Large intestine (tissue), 3 donors: Measurements from ENCODE around the gene PLXNA2. TPM values are rescaled to one million over a fixed set of nuclear protein-coding genes. Genes with fewer than 3 reads are reported as not detected.

Experiments
- DNase-seq, 2 donors: peaks; one replicate each; pipeline versions ENCODE4 v3.0.0 to v3.0.0-alpha.2; 2013
- H3K27ac ChIP-seq: one replicate; pipeline ENCODE4 v1.5.1; 2013; ENCODE audit warnings: low read length
- H3K27me3 ChIP-seq: 2 replicates; pipeline ENCODE4 v1.6.1; 2013; ENCODE audit warnings: low read length; ENCODE audit not compliant: control insufficient read depth, insufficient read depth
- H3K36me3 ChIP-seq: 2 replicates; pipeline ENCODE4 v1.6.1; 2013; ENCODE audit warnings: low read length; ENCODE audit not compliant: control insufficient read depth, insufficient read depth
- H3K4me1 ChIP-seq: one replicate; pipeline ENCODE4 v1.6.1; 2013; ENCODE audit warnings: low read length; ENCODE audit not compliant: control insufficient read depth, insufficient read depth
- H3K4me3 ChIP-seq: one replicate; pipeline ENCODE4 v1.5.1; 2013; ENCODE audit warnings: low read length
- H3K9me3 ChIP-seq: one replicate; pipeline ENCODE4 v1.6.1; 2013; ENCODE audit warnings: mild to moderate bottlenecking, low read depth, low read length, moderate library complexity; ENCODE audit not compliant: control insufficient read depth
- whole genome bisulfite sequencing: methylation state at CpG from one replicate; pipeline ENCODE4 v1.1.5; 2013; ENCODE audit warnings: low lambda C conversion rate; ENCODE audit not compliant: insufficient coverage; 5-methylcytosine and 5-hydroxymethylcytosine counted together
- polyA plus RNA-seq: library from polyadenylated mRNA; unstranded; fragments of 120-200 nt; gene quantifications from one replicate; pipeline ENCODE4 v1.2.1, GENCODE V29; 2013

Gene PLXNA2
- polyA plus RNA-seq, 1 donor: 11.7 TPM

DNA sequence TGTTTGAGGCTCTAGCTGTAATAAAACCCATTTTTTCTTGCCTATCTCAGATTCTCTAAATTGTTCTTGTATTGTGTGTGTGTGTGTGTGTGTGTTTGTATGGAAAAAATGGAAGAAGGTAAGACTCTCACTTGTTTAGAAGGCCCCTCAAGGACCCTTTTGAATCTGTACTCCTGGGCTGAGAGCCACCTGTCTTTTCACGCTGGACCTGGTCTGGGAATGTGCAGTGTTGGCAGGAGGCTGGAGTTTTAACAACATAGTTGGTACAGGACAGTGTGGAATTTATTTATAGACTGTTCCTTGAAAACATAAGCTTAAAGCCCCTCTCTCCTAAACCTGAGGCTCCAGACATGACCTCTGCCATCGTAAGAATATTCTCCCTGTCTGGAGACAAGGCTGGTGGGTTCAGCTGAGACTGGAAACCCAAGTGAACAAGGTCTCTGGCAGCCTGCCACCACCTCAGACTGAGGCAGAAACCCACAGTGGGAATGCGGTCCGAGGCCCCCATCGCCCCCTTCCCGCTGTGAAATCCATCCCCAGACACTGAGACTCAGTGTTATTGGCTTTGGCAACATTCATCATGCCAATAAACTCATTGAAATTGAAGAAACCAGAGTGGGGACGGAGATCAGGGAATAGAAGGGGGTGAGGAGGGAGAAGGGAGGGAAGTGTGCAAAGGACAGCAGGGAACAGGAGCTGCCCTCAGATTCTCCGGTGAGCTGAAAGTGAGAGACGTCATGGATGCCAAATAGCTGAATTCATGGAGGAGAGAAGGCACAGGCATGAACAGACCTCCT is 24.6 kb upstream of the PLXNA2 start:
- DNase-seq: no peak
- no peaks in the 10 kb centered on the region for H3K4me1 ChIP-seq
- no CpG with 5 or more reads among the region's 9 CpGs for WGBS

DNA sequence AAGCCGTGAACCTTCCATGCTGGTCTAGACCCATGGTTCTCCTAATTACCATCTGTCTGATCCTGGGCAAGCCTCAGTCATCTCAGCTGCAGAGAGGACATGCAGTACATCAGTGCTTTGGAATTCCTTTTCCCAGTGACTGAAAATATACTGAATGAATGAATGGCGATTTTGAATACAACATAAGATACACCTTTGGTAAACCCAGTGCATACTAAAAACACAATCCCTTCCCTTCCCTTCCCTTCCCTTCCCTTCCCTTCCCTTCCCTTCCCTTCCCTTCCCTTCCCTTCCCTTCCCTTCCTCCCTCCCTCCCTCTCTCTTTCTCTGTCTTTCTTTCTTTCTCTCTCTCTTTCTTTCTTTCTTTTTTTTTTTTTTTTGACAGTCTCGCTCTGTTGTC is 21.3 kb upstream of the PLXNA2 start:
- Histone ChIP-seq H3K4me1 (no peaks in the 10 kb centered on the region), H3K27ac (no peak overlapping the region), H3K4me3 (no peak overlapping the region), H3K36me3 (no peaks in the 10 kb centered on the region), H3K9me3 (no peaks in the 10 kb centered on the region), H3K27me3 (peaks cover 38% of the 10 kb centered on the region)
- WGBS: no CpG with 5 or more reads among the region's 3 CpGs
- no peak for DNase-seq

More for the DNA sequence above, 24.6 kb upstream of the PLXNA2 start:
- Histone ChIP-seq H3K4me3 (no peak overlapping the region), H3K36me3 (no peaks in the 10 kb centered on the region), H3K27me3 (peaks cover 45% of the 10 kb centered on the region), H3K9me3 (no peaks in the 10 kb centered on the region), H3K27ac (no peak overlapping the region)

DNA sequence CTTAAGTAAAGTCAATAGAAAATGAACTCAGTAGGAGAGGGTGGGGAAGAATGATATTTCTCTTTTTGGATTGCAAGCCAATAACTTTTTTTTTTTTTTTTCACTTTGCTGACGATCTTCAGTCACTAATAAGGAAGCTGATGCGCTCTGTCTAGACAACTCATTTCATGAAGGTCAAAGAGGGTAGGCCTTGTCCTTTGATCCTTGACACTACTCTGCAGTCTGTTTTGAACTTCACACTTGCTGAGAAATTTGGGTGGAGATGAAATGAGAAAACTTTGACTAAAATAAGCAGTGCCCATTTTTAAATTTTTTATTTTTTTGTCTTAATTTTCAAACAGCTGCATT is 20.9 kb upstream of the PLXNA2 start:
- no peak overlapping the region for H3K27ac ChIP-seq
- no peaks in the 10 kb centered on the region for H3K4me1 ChIP-seq
- H3K27me3 ChIP-seq: peaks cover 36% of the 10 kb centered on the region
- peaks cover 3% of the 10 kb centered on the region for H3K9me3 ChIP-seq
- H3K4me3 ChIP-seq: no peak overlapping the region
- H3K36me3 ChIP-seq: no peaks in the 10 kb centered on the region
- no CpG with 5 or more reads among the region's 2 CpGs for WGBS
- no peak for DNase-seq

DNA sequence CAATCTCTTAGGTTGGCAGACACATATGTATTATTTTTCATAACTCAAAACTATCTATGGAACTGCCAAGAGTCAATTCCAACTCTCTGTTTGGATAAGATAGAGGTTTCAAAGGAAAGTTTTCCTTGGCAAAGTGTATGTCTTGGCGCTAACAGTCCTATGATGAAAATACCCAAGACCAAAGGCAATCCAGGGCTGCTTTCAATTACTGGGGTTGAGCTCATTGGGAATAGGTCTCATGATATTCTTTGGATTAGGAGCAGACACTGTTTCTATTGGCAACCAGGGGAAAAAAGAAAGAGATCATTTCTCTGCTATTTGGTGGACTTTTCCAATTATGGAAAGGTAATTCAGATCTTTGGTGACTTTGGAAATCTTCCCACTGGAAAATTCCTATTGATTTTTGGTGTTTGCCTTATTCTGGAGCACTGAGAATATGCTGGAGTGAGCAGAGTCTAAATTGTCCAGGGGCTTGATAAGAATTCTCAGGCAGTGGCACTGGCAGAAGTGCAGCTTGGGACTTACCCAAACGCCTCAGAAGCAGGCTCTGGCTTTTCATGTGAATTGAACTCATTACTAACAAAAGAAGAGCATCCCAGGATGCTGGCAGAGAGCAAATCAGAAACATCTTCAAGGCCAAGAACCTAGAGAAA is 20.4 kb upstream of the PLXNA2 start:
- Histone ChIP-seq H3K9me3 (peaks cover 5% of the 10 kb centered on the region), H3K27ac (no peak overlapping the region), H3K4me1 (no peaks in the 10 kb centered on the region), H3K36me3 (no peaks in the 10 kb centered on the region), H3K27me3 (peaks cover 32% of the 10 kb centered on the region), H3K4me3 (no peak overlapping the region)
- no peak for DNase-seq
- no CpG with 5 or more reads among the region's 2 CpGs for WGBS

DNA sequence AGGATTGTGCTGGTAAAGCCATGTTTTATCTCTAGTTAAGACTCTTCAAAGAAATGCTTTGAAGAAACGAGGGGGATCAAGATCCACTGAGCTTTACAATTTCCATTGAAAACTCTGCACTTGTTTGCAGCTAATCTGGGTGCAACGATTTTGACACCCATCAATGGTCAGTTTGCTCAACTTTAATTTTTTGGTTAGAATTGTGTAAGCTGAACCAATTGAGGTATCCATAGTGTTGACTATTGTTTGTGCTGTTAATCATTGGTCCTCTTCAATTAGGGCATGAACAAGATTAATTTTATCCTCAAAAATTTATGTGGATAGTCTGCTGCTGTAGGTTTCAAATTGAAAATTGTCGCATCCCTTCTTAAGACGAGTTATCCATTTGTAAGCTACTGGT is 17.7 kb upstream of the PLXNA2 start:
- H3K4me1 ChIP-seq: no peaks in the 10 kb centered on the region
- H3K36me3 ChIP-seq: no peaks in the 10 kb centered on the region
- no peak overlapping the region for H3K4me3 ChIP-seq
- peaks cover 19% of the 10 kb centered on the region for H3K27me3 ChIP-seq
- no peak for DNase-seq
- H3K27ac ChIP-seq: no peak overlapping the region
- peaks cover 5% of the 10 kb centered on the region for H3K9me3 ChIP-seq
- WGBS: 94% methylated on average over 2 of the region's 4 CpGs

DNA sequence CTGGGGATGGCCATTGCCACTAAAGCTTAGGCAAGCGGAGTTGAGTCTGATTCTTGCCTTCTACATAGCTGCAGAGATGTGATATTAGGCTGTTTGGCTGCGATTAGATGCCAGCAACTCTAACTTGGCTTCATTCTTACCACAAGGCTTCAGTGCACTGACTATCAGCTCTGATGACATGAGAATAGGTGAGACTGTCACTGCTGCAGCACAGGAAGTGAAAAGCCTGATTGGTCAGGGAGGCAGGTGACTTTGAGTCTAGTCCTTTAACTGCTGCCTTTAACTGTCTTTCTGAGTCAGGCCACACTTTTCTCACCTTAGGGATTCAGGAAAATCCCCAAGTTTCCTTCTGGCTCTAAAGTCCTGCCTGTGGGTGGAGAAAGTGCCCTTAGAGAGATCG is 14.1 kb upstream of the PLXNA2 start:
- Histone ChIP-seq H3K27ac (no peak overlapping the region), H3K9me3 (peaks cover 5% of the 10 kb centered on the region), H3K36me3 (no peaks in the 10 kb centered on the region), H3K4me1 (no peaks in the 10 kb centered on the region), H3K27me3 (peaks cover 27% of the 10 kb centered on the region), H3K4me3 (no peak overlapping the region)
- WGBS: no CpG with 5 or more reads among the region's 3 CpGs
- no peak for DNase-seq

DNA sequence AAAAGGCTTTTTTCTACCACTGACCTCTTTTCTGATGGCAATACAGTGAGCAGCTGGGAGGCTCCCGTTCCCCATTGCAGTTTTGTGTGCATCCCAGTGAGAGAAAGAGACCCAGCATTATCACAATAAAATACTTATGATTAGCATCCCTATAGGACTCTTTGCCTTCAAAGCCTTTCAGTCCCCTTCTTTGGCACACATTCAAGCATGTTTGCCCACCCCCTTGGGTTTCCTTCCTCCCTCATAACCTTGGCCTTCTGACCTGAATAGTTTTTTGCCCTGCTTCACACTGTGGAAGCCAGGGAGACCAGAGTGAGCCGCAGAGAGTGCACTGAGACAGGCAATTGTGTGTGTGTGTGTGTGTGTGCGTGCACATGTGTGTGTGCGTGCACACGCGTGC is 13.2 kb upstream of the PLXNA2 start:
- peaks cover 5% of the 10 kb centered on the region for H3K9me3 ChIP-seq
- DNase-seq: no peak
- H3K4me3 ChIP-seq: no peak overlapping the region
- no peaks in the 10 kb centered on the region for H3K36me3 ChIP-seq
- H3K4me1 ChIP-seq: no peaks in the 10 kb centered on the region
- no CpG with 5 or more reads among the region's 6 CpGs for WGBS
- H3K27ac ChIP-seq: no peak overlapping the region
- peaks cover 33% of the 10 kb centered on the region for H3K27me3 ChIP-seq

DNA sequence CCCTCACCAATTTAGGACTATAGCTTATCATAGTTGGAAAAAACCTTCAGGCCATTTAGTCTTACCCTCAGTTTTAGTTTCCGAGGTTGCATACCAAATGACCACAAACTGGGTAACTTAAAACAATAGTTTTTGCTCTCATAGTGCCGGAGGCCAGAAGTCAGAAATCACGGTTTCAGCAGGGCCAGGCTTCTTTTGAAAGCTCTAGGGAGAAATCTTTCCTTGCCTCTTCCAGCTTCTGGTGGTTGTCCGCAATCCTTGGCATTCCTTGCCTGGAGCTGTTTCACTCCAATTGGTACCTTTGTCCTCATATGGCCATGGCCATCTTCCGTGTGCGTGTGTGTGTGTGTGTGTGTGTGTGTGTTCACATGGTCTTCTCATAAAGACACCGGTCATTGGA is 12.4 kb upstream of the PLXNA2 start:
- Histone ChIP-seq H3K9me3 (peaks cover 5% of the 10 kb centered on the region), H3K27me3 (peaks cover 38% of the 10 kb centered on the region), H3K4me1 (no peaks in the 10 kb centered on the region), H3K4me3 (no peak overlapping the region), H3K27ac (no peak overlapping the region), H3K36me3 (no peaks in the 10 kb centered on the region)
- DNase-seq: no peak
- 100% methylated on average over 1 of the region's 7 CpGs for WGBS

DNA sequence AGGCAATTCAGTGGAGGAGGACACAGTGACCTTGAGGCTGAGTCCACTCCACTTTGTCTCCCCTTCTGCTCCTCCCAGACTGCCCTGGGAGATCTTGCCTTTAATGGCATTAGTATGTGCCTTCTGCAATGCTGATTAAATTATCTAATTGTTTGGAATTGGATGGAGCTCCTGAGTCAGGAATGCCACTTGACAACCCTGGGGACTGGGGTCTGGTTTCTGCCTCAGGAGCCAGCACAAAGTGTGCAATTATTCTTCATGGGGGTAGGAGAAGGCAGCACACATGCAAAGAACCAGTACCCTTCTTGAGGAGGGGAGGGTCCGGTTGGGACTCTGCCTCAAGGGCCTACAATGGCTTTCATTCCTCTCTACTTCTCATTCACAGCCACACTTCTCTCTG is 11.9 kb upstream of the PLXNA2 start:
- Histone ChIP-seq H3K4me1 (no peaks in the 10 kb centered on the region), H3K27ac (no peak overlapping the region), H3K36me3 (no peaks in the 10 kb centered on the region), H3K27me3 (peaks cover 38% of the 10 kb centered on the region), H3K9me3 (peaks cover 5% of the 10 kb centered on the region), H3K4me3 (no peak overlapping the region)
- no peak for DNase-seq
- WGBS: no CpG with 5 or more reads among the region's 1 CpG

DNA sequence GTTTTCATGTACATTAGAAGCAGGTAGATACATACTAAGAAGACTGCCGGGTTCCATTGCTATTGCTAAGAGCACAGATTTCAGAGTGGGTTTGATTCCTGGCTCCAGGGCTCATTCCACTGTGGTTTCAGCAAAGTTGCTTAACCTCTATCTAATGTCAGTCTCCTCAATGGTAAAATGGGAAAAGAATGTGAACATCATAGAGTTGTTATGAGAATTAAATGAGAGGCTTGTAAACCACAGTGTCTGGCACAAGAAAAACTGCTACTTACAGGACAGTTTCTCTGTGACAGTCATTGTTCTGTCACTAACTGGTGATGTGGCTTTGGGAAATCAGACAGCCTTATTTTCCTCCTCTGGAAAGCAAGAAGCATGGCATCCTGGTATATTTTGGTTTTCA is 10.7 kb upstream of the PLXNA2 start:
- DNase-seq: no peak
- WGBS: no CpG with 5 or more reads among the region's 1 CpG
- no peaks in the 10 kb centered on the region for H3K4me1 ChIP-seq
- no peak overlapping the region for H3K4me3 ChIP-seq
- no peak overlapping the region for H3K27ac ChIP-seq
- H3K27me3 ChIP-seq: peaks cover 39% of the 10 kb centered on the region
- H3K36me3 ChIP-seq: no peaks in the 10 kb centered on the region
- H3K9me3 ChIP-seq: no peaks in the 10 kb centered on the region

DNA sequence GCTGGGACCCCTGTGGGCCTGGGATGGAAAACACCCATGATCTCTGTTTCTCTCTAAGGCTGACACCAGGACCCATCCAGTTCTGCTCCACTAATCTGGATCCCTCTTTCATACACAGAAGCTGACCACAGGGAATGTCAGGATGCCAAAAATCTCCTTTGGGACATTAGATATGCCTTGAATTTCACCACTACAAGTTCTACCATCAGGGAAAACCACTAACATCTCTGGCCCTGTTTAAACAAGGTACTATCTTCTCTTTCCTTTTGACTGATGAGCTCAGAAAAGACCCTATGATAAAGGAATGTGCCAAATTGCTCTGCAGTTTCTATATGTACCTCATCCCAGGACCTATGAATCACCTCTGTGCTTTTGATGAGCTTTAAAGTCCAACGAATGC is 10.2 kb upstream of the PLXNA2 start:
- DNase-seq: no peak
- Histone ChIP-seq H3K4me1 (no peaks in the 10 kb centered on the region), H3K27ac (no peak overlapping the region), H3K27me3 (peaks cover 41% of the 10 kb centered on the region), H3K36me3 (no peaks in the 10 kb centered on the region), H3K9me3 (no peaks in the 10 kb centered on the region), H3K4me3 (no peak overlapping the region)
- no CpG with 5 or more reads among the region's 1 CpG for WGBS
